HepG2 (cell line): ENCODE results near the gene GSTA1. TPM values are rescaled to one million over a fixed set of nuclear protein-coding genes. Genes with fewer than 3 reads are reported as not detected.

ENCODE experiments used
- CBFB ChIP-seq: sonication (generic); formaldehyde crosslinking; IDR thresholded peaks from 2 replicates; pipeline ENCODE4 v1.4.0; 2020; ENCODE audit warnings: missing genetic modification reagents
- ISL2 ChIP-seq: sonication (generic); formaldehyde crosslinking; IDR thresholded peaks from 2 replicates; pipeline ENCODE4 v1.5.0; 2020; ENCODE audit warnings: missing genetic modification reagents
- KLF15 ChIP-seq: sonication (generic); formaldehyde crosslinking; IDR thresholded peaks from 2 replicates; pipeline ENCODE4 v1.8.1; 2023; ENCODE audit warnings: borderline replicate concordance, mild to moderate bottlenecking, inconsistent platforms, missing genetic modification reagents, mixed read lengths
- MLX ChIP-seq: IDR thresholded peaks from 2 replicates; pipeline ENCODE4 v1.6.1; 2016
- NCOR1 ChIP-seq: fragments of 200-600 bp; sonication (generic); IDR thresholded peaks from 2 replicates; pipeline ENCODE4 v1.7.0; 2017; ENCODE audit warnings: antibody characterized with exemption, low read length, borderline replicate concordance
- REST ChIP-seq, 2 experiments: IDR thresholded peaks; 2 replicates each; pipeline ENCODE4 v1.6.1; 2011 to 2012; ENCODE audit warnings: low read length in 2 of 2, borderline replicate concordance in 1 of 2, low read depth in 1 of 2, mild to moderate bottlenecking in 1 of 2, moderate library complexity in 1 of 2
- SALL1 ChIP-seq: sonication (generic); formaldehyde crosslinking; IDR thresholded peaks from 2 replicates; pipeline ENCODE4 v1.8.0; 2022; ENCODE audit warnings: mild to moderate bottlenecking, missing genetic modification reagents
- TAF1 ChIP-seq: sonication (generic); formaldehyde crosslinking; IDR thresholded peaks from 2 replicates; pipeline ENCODE4 v1.4.0; 2020; ENCODE audit warnings: missing genetic modification reagents
- TP53 ChIP-seq: sonication (generic); formaldehyde crosslinking; conservative IDR thresholded peaks from 2 replicates; pipeline ENCODE4 v1.4.0; 2020; ENCODE audit warnings: missing genetic modification reagents
- ZBTB42 ChIP-seq: sonication (generic); formaldehyde crosslinking; IDR thresholded peaks from 2 replicates; pipeline ENCODE4 v1.5.0; 2020; ENCODE audit warnings: mild to moderate bottlenecking, missing genetic modification reagents
- ZMAT3 ChIP-seq: sonication (generic); formaldehyde crosslinking; conservative IDR thresholded peaks from 2 replicates; pipeline ENCODE4 v1.7.0; 2021; ENCODE audit warnings: missing genetic modification reagents
- ZNF121 ChIP-seq: sonication (generic); formaldehyde crosslinking; IDR thresholded peaks from 2 replicates; pipeline ENCODE4 v1.5.0; 2020; ENCODE audit warnings: mild to moderate bottlenecking, missing genetic modification reagents
- ZNF17 ChIP-seq: sonication (generic); formaldehyde crosslinking; IDR thresholded peaks from 2 replicates; pipeline ENCODE4 v1.5.0; 2020; ENCODE audit warnings: mild to moderate bottlenecking, missing genetic modification reagents
- ZNF234 ChIP-seq: sonication (generic); formaldehyde crosslinking; conservative IDR thresholded peaks from 2 replicates; pipeline ENCODE4 v1.5.1; 2020; ENCODE audit warnings: mild to moderate bottlenecking, missing genetic modification reagents
- ZNF296 ChIP-seq: sonication (generic); formaldehyde crosslinking; conservative IDR thresholded peaks from 2 replicates; pipeline ENCODE4 v1.5.0; 2020; ENCODE audit warnings: mild to moderate bottlenecking, missing genetic modification reagents
- ZNF503 ChIP-seq: sonication (generic); formaldehyde crosslinking; IDR thresholded peaks from 2 replicates; pipeline ENCODE4 v1.4.0; 2020; ENCODE audit warnings: missing genetic modification reagents
- ZNF543 ChIP-seq: sonication (generic); formaldehyde crosslinking; IDR thresholded peaks from 2 replicates; pipeline ENCODE4 v1.4.0; 2020; ENCODE audit warnings: mild to moderate bottlenecking, missing genetic modification reagents
- ZNF557 ChIP-seq: sonication (generic); formaldehyde crosslinking; IDR thresholded peaks from 2 replicates; pipeline ENCODE4 v1.4.0; 2020; ENCODE audit warnings: missing genetic modification reagents
- ZNF615 ChIP-seq: sonication (generic); formaldehyde crosslinking; IDR thresholded peaks from 2 replicates; pipeline ENCODE4 v1.5.0; 2020; ENCODE audit warnings: mild to moderate bottlenecking, missing genetic modification reagents, borderline replicate concordance
- ZNF709 ChIP-seq: sonication (generic); formaldehyde crosslinking; IDR thresholded peaks from 2 replicates; pipeline ENCODE4 v1.5.0; 2020; ENCODE audit warnings: mild to moderate bottlenecking, missing genetic modification reagents
- ZNF782 ChIP-seq: sonication (generic); formaldehyde crosslinking; IDR thresholded peaks from 2 replicates; pipeline ENCODE4 v1.4.0; 2020; ENCODE audit warnings: missing genetic modification reagents, mild to moderate bottlenecking, borderline replicate concordance
- ZNF800 ChIP-seq: sonication (generic); formaldehyde crosslinking; IDR thresholded peaks from 2 replicates; pipeline ENCODE4 v1.4.0; 2020; ENCODE audit warnings: missing genetic modification reagents
- polyA plus RNA-seq, 8 experiments: library from polyadenylated mRNA; depleted of rRNA in 3 of 8; stranded (reverse) in 7 of 8; unstranded in 1 of 8; fragments of >200 nt; fragmentation: Illumina TruSeq in 4 of 8; extraction: Trizol in 4 of 8; gene quantifications; 2 replicates each; pipeline versions ENCODE4 v1.2.1 to v1.2.3, GENCODE V29; 2011 to 2016; ENCODE audit warnings: low read depth in 4 of 8, missing spikeins in 1 of 8, mixed read lengths in 1 of 8; ENCODE audit not compliant: insufficient read depth in 1 of 8
- total RNA-seq, 5 experiments: library from RNA; depleted of rRNA; stranded (reverse); fragments of >200 nt; fragmentation: Illumina TruSeq; extraction: Trizol; gene quantifications; 2 replicates each; pipeline ENCODE4 v1.2.3, GENCODE V29; 2016; ENCODE audit warnings: low read depth in 1 of 5

GSTA1 gene
- total and polyA plus RNA-seq, 2 of the 13 experiments (the other 11 are each of a cell fraction or from before 2014, with no cell fraction given) = 6.2 to 282 TPM

- TF ChIP-seq REST (IDR thresholded peaks at IDR 0.05; ENCODE audit: borderline replicate concordance in 1 of 2, low read depth in 1 of 2, low read length in 2 of 2) (peak in 1 of 2 experiments; percentile 37; a peak in 1 of 4 replicates), ZNF121 (CRISPR knock-in tag) (no peak), ZBTB42 (no peak), ZNF234 (CRISPR knock-in tag) (no peak), ZNF782 (CRISPR knock-in tag) (peak; percentile 16; the same call in 1 of the 2 replicates), ZNF296 (CRISPR knock-in tag) (no peak), ZMAT3 (CRISPR knock-in tag) (no peak), TAF1 (no peak), ZNF709 (no peak), KLF15 (CRISPR knock-in tag) (no peak), MLX (CRISPR knock-in tag) (no peak), SALL1 (CRISPR knock-in tag) (peak; percentile 88), CBFB (CRISPR knock-in tag) (no peak), ZNF543 (no peak), ZNF17 (CRISPR knock-in tag) (no peak), TP53 (CRISPR knock-in tag) (no peak), NCOR1 (peak; percentile 76), ZNF615 (CRISPR knock-in tag) (no peak), ZNF800 (CRISPR knock-in tag) (0 out of 2 replicates have a peak, but pooled peaks have one; percentile 40), ISL2 (peak; percentile 70; the same call in 1 of the 2 replicates), ZNF557 (CRISPR knock-in tag) (no peak), ZNF503 (CRISPR knock-in tag) (no peak)
These were observed 11.8 kb upstream of the GSTA1 start (continued) for GRCh38 chr6:52815167-52816092.
